Progenitor cell of endocrine pancreas (in vitro differentiated cells): ENCODE measurements around the gene STAC. TPM values are rescaled to one million over a fixed set of nuclear protein-coding genes. Genes with fewer than 3 reads are reported as not detected.

Source experiments
- DNase-seq: peaks from one replicate; pipeline ENCODE4 v3.0.0; 2021; ENCODE audit warnings: low spot score; ENCODE audit not compliant: unreplicated experiment
- H3K27ac Mint-ChIP-seq: 2 replicates; pipeline ENCODE4 v1.8.0; 2021; ENCODE audit warnings: mild to moderate bottlenecking, moderate library complexity, mixed read lengths
- H3K27me3 Mint-ChIP-seq: 2 replicates; pipeline ENCODE4 v1.8.0; 2021; ENCODE audit warnings: mixed read lengths
- H3K36me3 Mint-ChIP-seq: 2 replicates; pipeline ENCODE4 v1.8.0; 2022; ENCODE audit warnings: mixed read lengths; ENCODE audit not compliant: insufficient read depth
- H3K4me1 Mint-ChIP-seq: 2 replicates; pipeline ENCODE4 v1.8.0; 2021; ENCODE audit warnings: low read depth, mixed read lengths
- H3K4me3 Mint-ChIP-seq: 2 replicates; pipeline ENCODE4 v1.8.0; 2021; ENCODE audit warnings: low read depth, mild to moderate bottlenecking, moderate library complexity, mixed read lengths
- H3K9me3 Mint-ChIP-seq: 2 replicates; pipeline ENCODE4 v1.8.0; 2021; ENCODE audit warnings: low read depth, mixed read lengths
- CTCF ChIP-seq: fragments of 200-600 bp; sonication (generic); IDR thresholded peaks from one replicate; pipeline ENCODE4 v1.5.0; 2021; ENCODE audit warnings: antibody characterized with exemption, mild to moderate bottlenecking; ENCODE audit not compliant: unreplicated experiment
- total RNA-seq: library from RNA; stranded (reverse); gene quantifications from 2 replicates; pipeline ENCODE4 v1.2.1, GENCODE V29; 2021

STAC gene
- total RNA-seq, 1 donor from 2014 or later: 1.2 TPM

DNA sequence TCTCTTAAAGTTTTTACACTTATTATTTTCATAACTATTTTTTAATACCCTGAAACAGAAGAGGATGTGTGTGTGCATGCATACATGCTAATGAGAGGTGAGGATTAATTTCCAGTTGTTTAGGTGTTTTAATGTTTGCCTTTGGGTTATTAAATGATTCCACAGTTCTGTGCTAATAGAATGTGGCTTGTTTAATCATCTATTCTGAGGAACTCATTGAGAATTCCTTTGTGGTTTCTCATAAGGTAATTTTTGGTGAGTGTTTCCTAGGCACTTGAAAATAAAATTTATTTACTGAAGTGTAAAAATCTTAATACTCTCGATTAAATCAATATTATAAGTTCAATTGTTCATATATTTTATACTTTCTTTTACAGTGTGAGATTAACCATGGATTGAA is 38.0 kb downstream of the STAC start:
- Mint-ChIP-seq H3K4me1 (no peaks in the 10 kb centered on the region), H3K9me3 (peaks cover 10% of the 10 kb centered on the region), H3K4me3 (no peak overlapping the region), H3K27ac (no peak overlapping the region), H3K27me3 (no peaks in the 10 kb centered on the region), H3K36me3 (no peaks in the 10 kb centered on the region)
- no peak for TF ChIP-seq CTCF
- DNase-seq: no peak

DNA sequence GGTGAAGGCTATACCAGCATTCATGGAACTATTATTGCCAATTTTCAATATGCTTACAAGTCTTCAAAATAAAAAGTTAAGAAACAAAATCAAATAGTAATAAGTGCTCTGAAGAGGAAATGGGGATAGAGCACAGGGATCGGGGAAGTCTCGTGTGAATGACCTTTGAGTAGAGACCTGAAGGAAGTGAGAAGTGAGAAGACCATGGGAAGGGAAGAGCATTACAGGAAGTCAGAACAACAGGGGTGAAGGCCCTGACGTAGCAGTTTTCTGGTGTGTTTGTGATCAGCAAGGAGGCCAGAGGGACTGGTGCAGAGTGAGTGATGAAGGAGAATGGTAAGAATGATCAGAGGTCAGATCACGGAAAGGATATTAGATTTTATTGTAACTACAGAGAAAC is 48.1 kb downstream of the STAC start:
- Mint-ChIP-seq H3K4me1 (no peaks in the 10 kb centered on the region), H3K9me3 (no peaks in the 10 kb centered on the region), H3K27me3 (no peaks in the 10 kb centered on the region), H3K4me3 (no peak overlapping the region), H3K36me3 (no peaks in the 10 kb centered on the region), H3K27ac (no peak overlapping the region)
- DNase-seq: no peak
- no peak for TF ChIP-seq CTCF

GRCh38 chr3:36429986-36430485 is 49.7 kb downstream of the STAC start:
- Mint-ChIP-seq H3K4me3 (no peak overlapping the region), H3K27ac (no peak overlapping the region), H3K36me3 (no peaks in the 10 kb centered on the region), H3K27me3 (no peaks in the 10 kb centered on the region), H3K9me3 (no peaks in the 10 kb centered on the region), H3K4me1 (no peaks in the 10 kb centered on the region)
- no peak for DNase-seq
- no peak for TF ChIP-seq CTCF

- Mint-ChIP-seq H3K4me3 (no peak overlapping the region), H3K36me3 (no peaks in the 10 kb centered on the region), H3K9me3 (no peaks in the 10 kb centered on the region), H3K4me1 (no peaks in the 10 kb centered on the region), H3K27me3 (no peaks in the 10 kb centered on the region), H3K27ac (no peak overlapping the region)
- no peak for DNase-seq
- no peak for TF ChIP-seq CTCF
Measured at GRCh38 chr3:36433511-36433910, 53.2 kb downstream of the STAC start.

GRCh38 chr3:36434687-36435426 is 54.6 kb downstream of the STAC start:
- Mint-ChIP-seq H3K4me3 (no peak overlapping the region), H3K27me3 (peaks cover 3% of the 10 kb centered on the region), H3K27ac (no peak overlapping the region), H3K4me1 (no peaks in the 10 kb centered on the region), H3K9me3 (no peaks in the 10 kb centered on the region), H3K36me3 (no peaks in the 10 kb centered on the region)
- no peak for TF ChIP-seq CTCF
- DNase-seq: no peak
